Omental fat pad (tissue), 4 donors: ENCODE results near the gene ZFYVE21. TPM values are rescaled to one million over a fixed set of nuclear protein-coding genes. Genes with fewer than 3 reads are reported as not detected.

Experiments
- ATAC-seq: fragments of 150-250 bp; one replicate; pipeline ENCODE4 v1.9.1; 2016; ENCODE audit warnings: mild to moderate bottlenecking, moderate library complexity; ENCODE audit not compliant: low FRiP score
- DNase-seq: peaks from one replicate; pipeline ENCODE4 v3.0.0-alpha.2; 2019; ENCODE audit warnings: low spot score
- CTCF ChIP-seq, 3 donors: fragments of 450-650 bp; IDR thresholded peaks; one replicate each; pipeline ENCODE4 v1.5.1; 2016 to 2017; ENCODE audit warnings: antibody characterized with exemption in 3 of 3, mild to moderate bottlenecking in 3 of 3, moderate library complexity in 2 of 3
- total RNA-seq, 4 donors: library from RNA; depleted of rRNA; stranded (reverse); fragments of >200 nt; gene quantifications; one replicate each; pipeline ENCODE4 v1.1.0, GENCODE V29; 2016

ZFYVE21 gene
- total RNA-seq, 4 donors from 2014 or later: 66.1 to 145 (median 97.1) TPM

DNA sequence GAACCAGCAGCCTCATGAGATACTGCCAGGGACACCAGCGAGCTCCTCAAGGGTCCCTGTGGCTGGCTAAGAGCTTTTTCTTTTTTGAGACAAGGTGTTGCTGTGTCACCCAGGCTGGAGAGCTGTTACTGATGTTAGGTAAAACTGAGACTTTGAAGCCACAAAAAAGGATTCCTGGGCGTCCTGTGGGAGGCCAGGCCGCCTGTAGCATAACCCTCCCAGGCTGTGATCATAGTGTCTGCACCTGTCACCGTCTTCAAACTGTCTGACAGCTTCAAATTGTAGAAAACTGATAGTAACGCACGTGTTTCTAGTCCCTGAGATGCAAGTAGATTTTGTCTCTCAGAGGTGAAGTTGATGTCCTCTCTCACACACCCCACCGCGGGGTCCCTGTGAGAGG lies 4.1 kb downstream of the ZFYVE21 start:
- DNase-seq: no peak
- TF ChIP-seq CTCF (IDR thresholded peaks at IDR 0.05): no peak
- no peak for ATAC-seq

- DNase-seq (no peak), ATAC-seq (no peak)
Observed at GRCh38 chr14:103721334-103722120, 5.9 kb downstream of the ZFYVE21 start.

GRCh38 chr14:103723748-103724081 lies 8.1 kb downstream of the ZFYVE21 start:
- ATAC-seq (peak; percentile 3), DNase-seq (no peak)
- no peak for TF ChIP-seq CTCF (IDR thresholded peaks at IDR 0.05)

More at GRCh38 chr14:103721334-103722120, 5.9 kb downstream of the ZFYVE21 start:
- TF ChIP-seq CTCF (IDR thresholded peaks at IDR 0.05): no peak

DNA sequence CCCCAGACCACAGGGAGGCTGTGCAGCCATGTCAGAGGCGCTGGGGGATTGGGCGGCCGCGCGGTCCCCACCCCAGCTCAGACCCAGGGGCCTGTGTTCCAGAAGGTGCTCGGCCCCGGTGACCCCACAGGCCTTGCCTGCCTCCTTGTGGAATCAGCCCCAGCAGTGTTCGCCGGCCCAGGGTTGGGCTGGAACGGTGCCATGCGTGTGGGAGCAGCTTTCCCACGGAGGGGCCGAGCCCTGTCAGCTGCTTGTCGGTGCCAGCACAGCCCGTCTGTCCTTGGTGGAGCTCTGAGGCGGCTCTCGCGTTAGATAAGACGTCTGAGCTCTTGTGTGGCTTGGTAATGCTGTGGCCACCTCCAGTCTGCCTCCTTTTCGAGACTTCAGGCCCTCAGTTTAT lies 8.5 kb downstream of the ZFYVE21 start:
- ATAC-seq (peak; percentile 45), DNase-seq (peak; percentile 58)
- no peak for TF ChIP-seq CTCF (IDR thresholded peaks at IDR 0.05)

GRCh38 chr14:103725001-103725682 lies 9.5 kb downstream of the ZFYVE21 start:
- TF ChIP-seq CTCF (IDR thresholded peaks at IDR 0.05): no peak
- no peak for DNase-seq

GRCh38 chr14:103725739-103726395 lies 10.3 kb downstream of the ZFYVE21 start:
- ATAC-seq: no peak
- no peak for TF ChIP-seq CTCF (IDR thresholded peaks at IDR 0.05)
- no peak for DNase-seq

More at GRCh38 chr14:103725001-103725682, 9.5 kb downstream of the ZFYVE21 start:
- no peak for ATAC-seq
